Type B pancreatic cell (in vitro differentiated cells): ENCODE data around the gene CACNA2D1. TPM values are rescaled to one million over a fixed set of nuclear protein-coding genes. Genes with fewer than 3 reads are reported as not detected.
A peak's percentile ranks its signal among the peaks of the same experiment; 100 is the strongest.

Experiments
- DNase-seq: peaks from one replicate; pipeline ENCODE4 v3.0.0; 2021; ENCODE audit warnings: mixed read lengths; ENCODE audit not compliant: unreplicated experiment; ENCODE audit errors: extremely low spot score
- H3K27ac Mint-ChIP-seq: 2 replicates; pipeline ENCODE4 v1.8.0; 2021; ENCODE audit warnings: mild to moderate bottlenecking, mixed read lengths
- H3K27me3 Mint-ChIP-seq: 2 replicates; pipeline ENCODE4 v1.8.0; 2021; ENCODE audit warnings: mixed read lengths
- H3K36me3 Mint-ChIP-seq: 2 replicates; pipeline ENCODE4 v1.8.0; 2021; ENCODE audit warnings: mixed read lengths
- H3K4me1 Mint-ChIP-seq: one replicate; pipeline ENCODE4 v1.8.0; 2021; ENCODE audit warnings: mixed read lengths; ENCODE audit not compliant: unreplicated experiment
- H3K4me3 Mint-ChIP-seq: 2 replicates; pipeline ENCODE4 v1.8.0; 2021; ENCODE audit warnings: mild to moderate bottlenecking, mixed read lengths
- H3K9me3 Mint-ChIP-seq: 2 replicates; pipeline ENCODE4 v1.8.0; 2021; ENCODE audit warnings: mixed read lengths
- total RNA-seq: library from RNA; stranded (reverse); gene quantifications from 2 replicates; pipeline ENCODE4 v1.2.1, GENCODE V29; 2021; ENCODE audit warnings: low replicate concordance
- TF ChIP-seq, protein P1 (sequence below): fragments of 200-600 bp; sonication (generic); conservative IDR thresholded peaks from 2 replicates; pipeline ENCODE4 v1.5.0; 2021; ENCODE audit warnings: antibody characterized with exemption, mild to moderate bottlenecking

The CACNA2D1 gene
- total RNA-seq, 1 donor from 2014 or later = 21.5 TPM

DNA sequence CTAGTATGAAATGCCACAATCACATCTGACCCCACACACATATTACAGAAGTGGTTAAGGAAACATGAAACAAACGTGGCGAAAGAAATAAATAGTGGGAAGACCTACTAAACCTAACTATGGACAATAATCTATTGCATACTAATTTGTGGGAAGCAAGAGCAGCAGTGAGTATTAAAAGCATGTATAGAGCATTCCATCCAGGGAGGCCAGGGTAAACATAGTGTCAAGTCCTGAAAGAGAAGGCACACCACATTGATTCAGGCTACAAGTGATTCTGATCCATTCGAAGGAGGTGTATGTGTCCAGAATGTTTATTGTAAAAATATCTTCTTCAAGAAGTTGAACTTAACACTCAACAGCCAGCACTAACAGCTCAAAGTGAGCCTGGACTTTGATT is 29.2 kb downstream of the CACNA2D1 start:
- H3K27ac Mint-ChIP-seq = no peak overlapping the region
- peaks cover 6% of the 10 kb centered on the region for H3K4me1 Mint-ChIP-seq
- TF ChIP-seq, protein P1, sequence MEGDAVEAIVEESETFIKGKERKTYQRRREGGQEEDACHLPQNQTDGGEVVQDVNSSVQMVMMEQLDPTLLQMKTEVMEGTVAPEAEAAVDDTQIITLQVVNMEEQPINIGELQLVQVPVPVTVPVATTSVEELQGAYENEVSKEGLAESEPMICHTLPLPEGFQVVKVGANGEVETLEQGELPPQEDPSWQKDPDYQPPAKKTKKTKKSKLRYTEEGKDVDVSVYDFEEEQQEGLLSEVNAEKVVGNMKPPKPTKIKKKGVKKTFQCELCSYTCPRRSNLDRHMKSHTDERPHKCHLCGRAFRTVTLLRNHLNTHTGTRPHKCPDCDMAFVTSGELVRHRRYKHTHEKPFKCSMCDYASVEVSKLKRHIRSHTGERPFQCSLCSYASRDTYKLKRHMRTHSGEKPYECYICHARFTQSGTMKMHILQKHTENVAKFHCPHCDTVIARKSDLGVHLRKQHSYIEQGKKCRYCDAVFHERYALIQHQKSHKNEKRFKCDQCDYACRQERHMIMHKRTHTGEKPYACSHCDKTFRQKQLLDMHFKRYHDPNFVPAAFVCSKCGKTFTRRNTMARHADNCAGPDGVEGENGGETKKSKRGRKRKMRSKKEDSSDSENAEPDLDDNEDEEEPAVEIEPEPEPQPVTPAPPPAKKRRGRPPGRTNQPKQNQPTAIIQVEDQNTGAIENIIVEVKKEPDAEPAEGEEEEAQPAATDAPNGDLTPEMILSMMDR = no peak
- no peak for DNase-seq
- H3K9me3 Mint-ChIP-seq = no peaks in the 10 kb centered on the region
- H3K4me3 Mint-ChIP-seq = no peak overlapping the region
- H3K36me3 Mint-ChIP-seq = no peaks in the 10 kb centered on the region
- no peaks in the 10 kb centered on the region for H3K27me3 Mint-ChIP-seq

DNA sequence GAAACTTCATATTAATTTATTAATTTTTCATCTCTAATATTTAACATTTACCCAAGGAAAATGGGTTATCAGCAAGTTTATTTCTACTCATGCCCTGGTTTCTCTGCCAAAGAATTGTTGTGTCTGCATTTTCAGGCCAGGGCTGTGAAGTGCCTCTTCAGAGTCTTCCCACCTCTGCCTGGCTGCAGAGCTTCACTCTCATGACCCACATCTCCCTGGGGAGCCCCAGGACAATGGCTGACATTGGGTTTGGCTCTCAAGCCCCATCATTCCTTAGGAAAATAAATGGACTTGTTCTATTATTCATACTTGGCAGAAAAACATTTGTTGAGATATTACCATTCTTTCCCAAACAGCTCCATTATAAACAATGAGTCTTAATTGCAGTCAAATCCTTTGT is 30.3 kb downstream of the CACNA2D1 start:
- no peak for DNase-seq
- TF ChIP-seq, protein P1 = no peak
- Mint-ChIP-seq H3K36me3 (no peaks in the 10 kb centered on the region), H3K27me3 (no peaks in the 10 kb centered on the region), H3K27ac (no peak overlapping the region), H3K4me1 (peaks cover 6% of the 10 kb centered on the region), H3K4me3 (no peak overlapping the region), H3K9me3 (no peaks in the 10 kb centered on the region)

DNA sequence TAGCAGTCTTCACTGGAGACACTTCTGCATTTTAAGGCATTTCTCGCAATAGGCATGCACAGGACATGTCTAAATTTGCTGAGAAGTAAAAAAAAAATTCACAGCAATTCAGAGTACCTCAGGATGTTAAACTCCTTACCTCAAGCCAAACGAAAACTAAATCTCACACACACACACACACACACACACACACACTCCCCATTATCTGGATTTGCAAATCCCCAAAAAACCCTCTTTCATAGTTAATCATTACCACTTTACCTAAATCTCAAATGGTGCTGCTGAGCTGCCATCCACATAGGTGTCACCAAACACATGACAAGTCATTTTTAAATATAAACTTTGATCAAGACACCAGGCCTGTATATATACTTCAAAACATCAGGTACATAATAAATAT is 31.8 kb downstream of the CACNA2D1 start:
- Mint-ChIP-seq H3K27me3 (no peaks in the 10 kb centered on the region), H3K4me1 (peaks cover 6% of the 10 kb centered on the region), H3K36me3 (no peaks in the 10 kb centered on the region), H3K27ac (peak overlapping the region; percentile 3), H3K4me3 (no peak overlapping the region), H3K9me3 (no peaks in the 10 kb centered on the region)
- TF ChIP-seq, protein P1 = no peak
- no peak for DNase-seq

DNA sequence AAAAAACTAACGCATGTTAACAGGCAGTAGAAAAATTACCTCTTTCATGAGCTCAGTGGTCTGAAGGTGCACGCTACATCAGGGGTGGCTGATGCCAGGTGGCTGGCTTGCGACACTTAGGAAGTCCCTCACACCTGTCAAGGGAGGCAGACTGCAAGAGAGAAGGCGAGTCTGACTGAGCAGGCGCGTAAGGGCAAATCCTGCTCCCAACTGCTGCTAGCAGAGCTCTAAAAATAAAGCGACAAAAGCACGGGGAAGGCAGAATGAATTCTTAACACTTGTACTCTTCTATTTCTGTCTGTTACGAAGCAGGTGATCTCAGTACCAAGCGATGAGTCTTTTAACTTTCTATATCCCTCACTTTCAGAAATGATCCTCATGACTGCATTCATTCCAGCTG is 33.1 kb downstream of the CACNA2D1 start:
- DNase-seq = no peak
- TF ChIP-seq, protein P1 = no peak
- Mint-ChIP-seq H3K36me3 (no peaks in the 10 kb centered on the region), H3K27me3 (no peaks in the 10 kb centered on the region), H3K4me3 (peak overlapping the region; percentile 16), H3K4me1 (peaks cover 6% of the 10 kb centered on the region), H3K27ac (peak overlapping the region; percentile 78), H3K9me3 (no peaks in the 10 kb centered on the region)

DNA sequence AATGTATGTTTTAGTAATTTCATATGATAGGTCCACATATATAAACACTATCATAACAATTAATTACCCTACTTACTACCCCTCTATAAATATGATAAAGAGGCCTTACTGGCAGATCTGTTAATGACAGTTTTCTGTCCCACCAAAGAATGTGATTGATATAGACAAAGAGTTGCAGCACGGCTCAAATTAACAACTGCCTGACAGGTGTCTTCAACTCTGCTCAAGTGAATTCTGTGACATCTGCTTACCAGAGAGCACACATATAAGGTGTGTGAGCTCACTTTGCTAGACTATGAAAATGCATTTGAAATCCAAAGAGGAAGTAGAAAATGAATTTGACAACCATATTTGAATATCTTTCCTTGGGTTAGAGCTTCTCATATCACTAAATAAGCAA is 36.6 kb downstream of the CACNA2D1 start:
- TF ChIP-seq, protein P1 = no peak
- H3K4me3 Mint-ChIP-seq = no peak overlapping the region
- no peak for DNase-seq
- H3K27me3 Mint-ChIP-seq = no peaks in the 10 kb centered on the region
- H3K4me1 Mint-ChIP-seq = no peaks in the 10 kb centered on the region
- no peaks in the 10 kb centered on the region for H3K36me3 Mint-ChIP-seq
- no peak overlapping the region for H3K27ac Mint-ChIP-seq
- no peaks in the 10 kb centered on the region for H3K9me3 Mint-ChIP-seq

DNA sequence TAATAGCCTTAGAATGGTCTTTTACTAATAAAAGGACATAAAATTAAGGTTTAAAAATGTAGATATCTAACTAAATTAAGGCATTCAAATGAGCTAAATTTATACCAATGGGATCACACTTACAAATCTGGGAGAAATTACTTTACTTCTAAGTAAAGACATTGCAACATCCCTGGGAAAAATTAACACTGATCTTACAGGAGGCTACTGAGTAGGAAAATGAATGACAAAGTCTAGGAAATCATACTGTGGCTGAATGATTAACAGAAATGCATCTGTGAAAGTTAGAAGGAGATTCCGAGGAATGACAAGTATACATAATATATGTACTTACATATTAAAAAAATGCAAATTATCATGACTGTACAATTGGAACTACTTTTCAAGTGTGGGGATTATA is 38.3 kb downstream of the CACNA2D1 start:
- H3K4me1 Mint-ChIP-seq = no peaks in the 10 kb centered on the region
- TF ChIP-seq, protein P1 = no peak
- no peak for DNase-seq
- H3K9me3 Mint-ChIP-seq = no peaks in the 10 kb centered on the region
- H3K4me3 Mint-ChIP-seq = no peak overlapping the region
- no peaks in the 10 kb centered on the region for H3K27me3 Mint-ChIP-seq
- no peak overlapping the region for H3K27ac Mint-ChIP-seq
- H3K36me3 Mint-ChIP-seq = no peaks in the 10 kb centered on the region
